Measurements from ENCODE around the gene FMOD. TPM values are rescaled to one million over a fixed set of nuclear protein-coding genes. Genes with fewer than 3 reads are reported as not detected.

Gene FMOD
- total and polyA plus RNA-seq, 4 donors, result 21.8 to 140 (median 81.7) TPM

DNA sequence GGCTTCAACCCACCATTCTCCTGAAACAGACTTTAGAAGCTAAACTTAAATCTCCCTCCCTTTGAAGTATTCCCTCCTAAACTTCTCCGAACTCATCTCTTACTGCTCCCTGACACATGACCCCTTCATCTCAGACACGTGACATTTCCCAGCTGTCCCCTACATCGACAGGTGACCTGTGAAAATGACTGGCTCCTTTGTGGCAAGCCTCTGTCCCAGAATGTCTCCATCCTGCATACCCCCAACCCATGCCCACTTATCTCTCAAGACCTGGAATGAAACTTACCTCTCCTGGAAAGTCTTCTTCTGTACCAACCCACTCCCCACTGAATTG lies 4.2 kb downstream of the FMOD start:
- Histone ChIP-seq H3K4me1 (ENCODE audit: control insufficient read depth, insufficient read depth, low read length) (peaks cover 23% of the 10 kb centered on the region), H3K27me3 (ENCODE audit: control insufficient read depth, insufficient read depth, low read length) (peaks cover 2% of the 10 kb centered on the region), H3K27ac (ENCODE audit: low read depth, low read length) (peak overlapping the region; percentile 8), H3K9me3 (ENCODE audit: control insufficient read depth, insufficient read depth, low read length) (no peaks in the 10 kb centered on the region), H3K4me3 (ENCODE audit: low read depth, low read length) (no peak overlapping the region), H3K36me3 (ENCODE audit: control insufficient read depth, insufficient read depth, low read length) (no peaks in the 10 kb centered on the region)
- 86% methylated on average over 3 of the region's 3 CpGs for WGBS (ENCODE audit: insufficient coverage)
- no peak for DNase-seq (ENCODE audit: low read depth in 4 of 6, low spot score in 6 of 6)

DNA sequence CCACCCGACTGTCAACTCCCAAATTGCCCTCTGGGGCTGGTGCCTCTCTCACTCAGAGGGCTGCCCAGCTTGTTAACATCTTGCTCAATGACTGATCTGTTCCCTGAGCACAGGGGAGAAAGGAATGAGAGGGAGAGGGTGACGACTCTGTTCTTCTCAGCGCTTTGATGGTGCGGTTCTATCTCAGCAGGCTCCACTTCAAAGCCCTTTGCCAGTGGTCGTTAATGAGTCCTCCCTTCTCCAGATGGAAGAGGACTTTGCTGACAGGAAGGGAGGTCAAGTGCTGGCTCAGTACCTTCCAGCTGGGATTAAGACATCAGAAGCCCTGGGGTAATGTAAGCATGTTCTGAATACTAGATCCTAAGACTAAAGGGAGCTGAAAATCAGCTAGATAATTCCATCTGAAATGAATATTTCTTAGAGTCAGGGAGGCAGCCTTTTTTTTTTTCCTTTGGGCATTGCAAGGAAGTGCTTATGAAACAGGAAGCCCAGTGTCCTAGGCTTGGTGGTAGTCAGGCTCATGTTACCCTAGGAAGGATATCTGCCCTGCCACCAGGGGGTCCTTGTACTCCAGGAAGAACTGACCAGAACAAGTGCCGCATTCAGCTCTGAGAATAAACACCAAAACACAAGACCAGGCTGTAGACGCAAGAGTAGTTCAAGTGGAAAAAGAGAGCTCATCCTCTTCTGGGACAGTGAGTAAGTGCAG lies 4.7 kb downstream of the FMOD start:
- peaks cover 2% of the 10 kb centered on the region for H3K27me3 ChIP-seq (ENCODE audit: control insufficient read depth, insufficient read depth, low read length)
- H3K36me3 ChIP-seq (ENCODE audit: control insufficient read depth, insufficient read depth, low read length), result no peaks in the 10 kb centered on the region
- peak in 1 of 6 donors; percentile 74 for DNase-seq (ENCODE audit: low read depth in 4 of 6, low spot score in 6 of 6)
- no peaks in the 10 kb centered on the region for H3K9me3 ChIP-seq (ENCODE audit: control insufficient read depth, insufficient read depth, low read length)
- H3K4me3 ChIP-seq (ENCODE audit: low read depth, low read length), result no peak overlapping the region
- WGBS (ENCODE audit: insufficient coverage), result 8% methylated on average over 2 of the region's 7 CpGs
- H3K4me1 ChIP-seq (ENCODE audit: control insufficient read depth, insufficient read depth, low read length), result peaks cover 22% of the 10 kb centered on the region
- H3K27ac ChIP-seq (ENCODE audit: low read depth, low read length), result peak overlapping the region; percentile 77

DNA sequence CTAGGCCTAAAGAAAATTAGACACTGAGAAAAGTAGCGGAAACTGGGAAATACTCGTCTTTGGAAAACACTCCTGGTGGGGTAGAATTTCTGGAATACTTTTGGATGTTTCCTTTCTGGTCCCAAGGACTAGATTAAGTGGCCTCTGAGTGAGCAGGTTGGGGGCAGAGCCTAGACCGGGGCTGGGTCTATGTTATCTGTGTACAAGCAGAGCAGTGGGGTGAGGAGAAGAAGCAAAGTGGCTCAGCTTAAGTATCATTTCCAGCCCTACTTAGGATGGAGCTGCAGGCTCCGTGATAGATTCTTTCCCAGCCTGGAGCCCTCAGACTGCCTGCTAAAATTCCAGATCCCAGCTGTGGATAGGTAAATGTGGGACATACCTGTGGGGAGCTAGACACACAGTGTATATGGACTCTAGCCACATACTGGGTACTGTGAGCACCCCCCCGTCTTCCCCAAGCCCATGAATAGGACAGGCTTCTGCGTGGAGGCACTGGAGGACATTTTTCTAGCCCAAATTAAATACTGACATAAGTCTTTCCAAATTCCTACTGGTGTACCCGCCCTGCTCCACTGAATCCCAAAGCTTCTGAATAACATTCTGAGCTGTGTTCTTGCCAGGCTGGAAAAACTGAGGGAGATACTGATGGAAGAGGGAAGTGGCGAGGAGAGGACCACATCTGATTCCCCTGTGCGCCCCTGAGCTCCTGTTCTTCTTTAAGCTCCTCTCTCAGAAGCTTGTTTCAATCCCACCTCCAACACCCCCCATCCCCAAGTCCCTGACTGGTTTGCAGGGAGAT lies 6.8 kb downstream of the FMOD start:
- no peak for DNase-seq (ENCODE audit: low read depth in 4 of 6, low spot score in 6 of 6)
- Histone ChIP-seq H3K9me3 (ENCODE audit: control insufficient read depth, insufficient read depth, low read length) (no peaks in the 10 kb centered on the region), H3K4me3 (ENCODE audit: low read depth, low read length) (no peak overlapping the region), H3K36me3 (ENCODE audit: control insufficient read depth, insufficient read depth, low read length) (no peaks in the 10 kb centered on the region), H3K4me1 (ENCODE audit: control insufficient read depth, insufficient read depth, low read length) (peaks cover 25% of the 10 kb centered on the region), H3K27ac (ENCODE audit: low read depth, low read length) (peak overlapping the region; percentile 12), H3K27me3 (ENCODE audit: control insufficient read depth, insufficient read depth, low read length) (peaks cover 4% of the 10 kb centered on the region)
- WGBS (ENCODE audit: insufficient coverage), result 85% methylated on average over 3 of the region's 9 CpGs

DNA sequence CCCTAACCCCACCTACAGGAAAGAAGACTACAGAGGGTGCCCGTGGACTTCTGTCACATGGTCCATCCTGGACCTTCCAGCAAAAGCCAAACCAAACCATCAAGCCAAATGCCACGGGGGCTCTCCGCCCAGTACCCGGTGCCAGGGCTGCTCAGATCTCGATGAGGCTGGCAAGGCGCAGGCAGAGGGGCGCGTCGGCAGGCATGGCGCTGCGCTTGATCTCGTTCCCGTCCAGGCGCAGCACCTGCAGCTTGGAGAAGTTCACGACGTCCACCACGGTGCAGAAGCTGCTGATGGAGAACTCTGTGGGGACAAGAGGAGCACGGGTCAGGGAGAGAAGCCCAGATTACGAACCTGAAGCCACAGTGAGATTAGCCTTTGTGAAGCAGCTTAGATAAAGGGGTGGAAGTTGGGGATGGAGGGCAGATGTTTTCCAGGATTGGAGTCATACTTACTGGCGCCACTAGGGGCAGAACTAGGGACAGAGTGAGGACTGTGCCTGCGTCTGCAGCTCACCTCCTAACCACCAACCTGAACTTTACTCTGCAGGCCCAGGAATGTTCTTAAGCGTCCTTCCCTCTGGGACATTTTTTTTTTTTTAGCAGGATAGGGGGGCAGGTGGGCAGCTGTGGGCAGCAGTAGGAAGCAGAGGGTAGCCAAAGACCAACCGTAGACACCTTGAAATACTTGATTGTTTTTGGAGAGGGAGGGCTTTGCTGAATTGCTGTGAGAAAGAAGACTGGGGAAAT lies 8.6 kb downstream of the FMOD start:
- 32% methylated on average over 17 of the region's 23 CpGs for WGBS (ENCODE audit: insufficient coverage)
- H3K27ac ChIP-seq (ENCODE audit: low read depth, low read length), result no peak overlapping the region
- no peak overlapping the region for H3K4me3 ChIP-seq (ENCODE audit: low read depth, low read length)
- DNase-seq (ENCODE audit: low read depth in 4 of 6, low spot score in 6 of 6), result peak in 2 of 6 donors; percentile 60 to 79
- no peaks in the 10 kb centered on the region for H3K9me3 ChIP-seq (ENCODE audit: control insufficient read depth, insufficient read depth, low read length)
- H3K27me3 ChIP-seq (ENCODE audit: control insufficient read depth, insufficient read depth, low read length), result peaks cover 2% of the 10 kb centered on the region
- H3K4me1 ChIP-seq (ENCODE audit: control insufficient read depth, insufficient read depth, low read length), result peaks cover 26% of the 10 kb centered on the region
- H3K36me3 ChIP-seq (ENCODE audit: control insufficient read depth, insufficient read depth, low read length), result no peaks in the 10 kb centered on the region

DNA sequence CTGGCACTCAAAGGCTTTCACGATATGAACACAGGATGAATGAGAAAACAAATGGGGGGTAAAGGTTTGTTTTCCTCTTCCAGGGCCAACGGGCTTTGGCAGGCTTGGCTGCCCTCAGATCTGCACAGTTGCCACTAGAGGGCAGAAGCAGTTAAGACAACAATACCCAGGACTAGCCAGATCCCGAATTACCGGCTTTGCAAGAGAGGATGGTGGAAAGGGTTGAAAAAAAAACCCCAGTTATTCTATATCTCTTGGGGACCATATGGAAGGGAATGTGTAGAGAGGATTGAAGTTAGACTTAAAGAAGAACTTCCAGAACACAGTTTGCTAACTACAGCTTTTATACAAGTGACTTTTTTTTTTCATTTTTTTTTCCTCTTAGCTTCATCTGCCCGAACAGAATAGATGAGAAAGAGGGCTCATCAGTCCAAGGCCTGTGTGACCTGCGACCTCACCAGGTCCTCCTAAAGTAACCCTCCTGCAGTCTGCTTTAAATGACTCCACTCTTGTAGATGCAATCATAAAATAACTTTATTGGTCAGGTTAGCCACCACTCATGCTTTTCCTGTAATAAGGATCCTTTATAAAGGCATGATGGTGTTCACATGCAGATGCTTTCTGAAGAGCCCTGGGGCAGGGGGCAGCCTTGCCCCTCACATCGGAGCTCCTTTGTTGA lies 10.7 kb downstream of the FMOD start:
- DNase-seq (ENCODE audit: low read depth in 4 of 6, low spot score in 6 of 6), result peak in 5 of 6 donors; percentile 70 to 97 (median 81)
- peak overlapping the region; percentile 64 for H3K27ac ChIP-seq (ENCODE audit: low read depth, low read length)
- peaks cover 26% of the 10 kb centered on the region for H3K4me1 ChIP-seq (ENCODE audit: control insufficient read depth, insufficient read depth, low read length)
- H3K36me3 ChIP-seq (ENCODE audit: control insufficient read depth, insufficient read depth, low read length), result no peaks in the 10 kb centered on the region
- no peak overlapping the region for H3K4me3 ChIP-seq (ENCODE audit: low read depth, low read length)
- H3K27me3 ChIP-seq (ENCODE audit: control insufficient read depth, insufficient read depth, low read length), result peaks cover 2% of the 10 kb centered on the region
- no peaks in the 10 kb centered on the region for H3K9me3 ChIP-seq (ENCODE audit: control insufficient read depth, insufficient read depth, low read length)
- 55% methylated on average over 2 of the region's 7 CpGs for WGBS (ENCODE audit: insufficient coverage)

DNA sequence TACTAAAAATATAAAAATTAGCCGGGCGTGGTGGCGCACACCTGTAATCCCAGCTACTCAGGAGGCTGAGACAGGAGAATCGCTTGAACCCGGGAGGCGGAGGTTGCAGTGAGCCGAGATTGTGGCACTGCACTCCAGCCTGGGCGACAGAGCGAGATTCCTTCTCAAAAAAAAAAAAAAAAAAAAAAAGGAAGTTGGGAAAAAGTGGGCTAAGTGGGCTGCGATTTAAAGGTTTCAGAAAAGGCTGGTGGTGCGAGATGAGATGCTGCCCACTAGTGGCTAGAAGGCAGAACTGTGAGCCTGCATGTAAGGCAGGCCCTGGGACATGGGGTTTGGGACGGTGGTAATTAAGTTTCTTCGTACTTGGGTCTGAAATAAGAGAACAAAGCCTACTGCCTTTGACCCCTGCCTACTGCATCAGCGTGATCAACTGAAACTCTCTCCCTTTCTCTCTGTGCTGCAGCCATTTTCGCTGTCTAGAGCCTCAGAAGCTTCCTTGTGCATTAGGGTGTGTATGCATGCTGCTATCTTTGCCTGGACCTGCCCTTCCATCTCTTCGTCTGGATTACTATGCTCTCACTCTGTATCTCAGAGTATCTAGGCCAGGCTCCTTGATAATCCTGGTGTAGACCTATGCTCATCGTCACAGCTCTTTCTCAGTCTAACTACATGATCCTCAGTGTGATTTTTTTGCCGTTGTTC lies 12.4 kb downstream of the FMOD start:
- peak in 2 of 6 donors; percentile 79 to 83 for DNase-seq (ENCODE audit: low read depth in 4 of 6, low spot score in 6 of 6)
- Histone ChIP-seq H3K27me3 (ENCODE audit: control insufficient read depth, insufficient read depth, low read length) (peaks cover 2% of the 10 kb centered on the region), H3K4me3 (ENCODE audit: low read depth, low read length) (no peak overlapping the region), H3K36me3 (ENCODE audit: control insufficient read depth, insufficient read depth, low read length) (no peaks in the 10 kb centered on the region), H3K27ac (ENCODE audit: low read depth, low read length) (no peak overlapping the region), H3K4me1 (ENCODE audit: control insufficient read depth, insufficient read depth, low read length) (peaks cover 26% of the 10 kb centered on the region), H3K9me3 (ENCODE audit: control insufficient read depth, insufficient read depth, low read length) (no peaks in the 10 kb centered on the region)
- WGBS (ENCODE audit: insufficient coverage), result 44% methylated on average over 9 of the region's 18 CpGs

DNA sequence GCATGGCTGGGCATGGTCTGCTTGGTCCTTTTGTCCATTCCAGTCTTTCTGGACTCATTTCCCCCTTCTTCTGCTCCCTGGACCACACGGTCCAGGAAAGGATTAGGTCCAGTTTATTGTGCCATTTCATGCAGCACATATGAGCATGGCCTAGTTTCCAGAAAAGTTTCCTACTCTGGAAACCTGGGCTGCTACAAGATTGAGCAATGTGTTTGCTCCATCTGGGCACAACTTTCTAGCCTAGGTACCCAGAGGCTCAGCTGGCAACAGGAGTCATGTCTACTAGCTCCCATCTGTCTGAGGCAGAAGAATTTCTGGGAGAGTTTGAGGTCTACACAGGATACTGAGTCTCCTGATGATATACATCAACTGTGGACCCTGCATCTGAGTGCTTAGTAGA lies 14.8 kb downstream of the FMOD start:
- WGBS (ENCODE audit: insufficient coverage), result 50% methylated on average over 1 of the region's 1 CpG

DNA sequence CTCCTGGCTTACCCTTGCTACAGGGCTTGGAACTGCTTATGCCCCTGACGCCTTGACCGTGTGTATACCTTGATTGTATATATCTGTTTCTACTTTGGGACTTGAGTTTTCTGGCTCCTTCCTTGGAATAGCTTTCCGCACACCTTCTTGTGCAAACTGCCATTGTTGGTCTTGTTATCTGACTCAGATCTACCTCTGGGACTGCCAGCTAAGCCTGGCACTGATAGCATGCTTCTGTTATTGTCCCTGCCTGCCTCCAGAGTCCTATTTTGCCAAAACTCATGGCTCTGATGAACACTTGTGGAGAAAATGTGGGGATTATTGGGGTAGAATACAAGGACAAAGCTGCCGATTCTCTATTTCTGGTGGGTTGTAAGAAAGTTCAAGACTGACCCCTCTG lies 15.4 kb downstream of the FMOD start:
- Histone ChIP-seq H3K9me3 (ENCODE audit: control insufficient read depth, insufficient read depth, low read length) (no peaks in the 10 kb centered on the region), H3K4me3 (ENCODE audit: low read depth, low read length) (no peak overlapping the region), H3K27me3 (ENCODE audit: control insufficient read depth, insufficient read depth, low read length) (peaks cover 2% of the 10 kb centered on the region), H3K4me1 (ENCODE audit: control insufficient read depth, insufficient read depth, low read length) (peaks cover 10% of the 10 kb centered on the region), H3K36me3 (ENCODE audit: control insufficient read depth, insufficient read depth, low read length) (no peaks in the 10 kb centered on the region), H3K27ac (ENCODE audit: low read depth, low read length) (no peak overlapping the region)
- WGBS (ENCODE audit: insufficient coverage), result 100% methylated on average over 1 of the region's 4 CpGs
- DNase-seq (ENCODE audit: low read depth in 4 of 6, low spot score in 6 of 6), result no peak

More for the DNA sequence above, 14.8 kb downstream of the FMOD start:
- Histone ChIP-seq H3K4me3 (ENCODE audit: low read depth, low read length) (no peak overlapping the region), H3K27ac (ENCODE audit: low read depth, low read length) (no peak overlapping the region), H3K27me3 (ENCODE audit: control insufficient read depth, insufficient read depth, low read length) (peaks cover 2% of the 10 kb centered on the region), H3K4me1 (ENCODE audit: control insufficient read depth, insufficient read depth, low read length) (peaks cover 16% of the 10 kb centered on the region), H3K36me3 (ENCODE audit: control insufficient read depth, insufficient read depth, low read length) (no peaks in the 10 kb centered on the region), H3K9me3 (ENCODE audit: control insufficient read depth, insufficient read depth, low read length) (no peaks in the 10 kb centered on the region)
- no peak for DNase-seq (ENCODE audit: low read depth in 4 of 6, low spot score in 6 of 6)

DNA sequence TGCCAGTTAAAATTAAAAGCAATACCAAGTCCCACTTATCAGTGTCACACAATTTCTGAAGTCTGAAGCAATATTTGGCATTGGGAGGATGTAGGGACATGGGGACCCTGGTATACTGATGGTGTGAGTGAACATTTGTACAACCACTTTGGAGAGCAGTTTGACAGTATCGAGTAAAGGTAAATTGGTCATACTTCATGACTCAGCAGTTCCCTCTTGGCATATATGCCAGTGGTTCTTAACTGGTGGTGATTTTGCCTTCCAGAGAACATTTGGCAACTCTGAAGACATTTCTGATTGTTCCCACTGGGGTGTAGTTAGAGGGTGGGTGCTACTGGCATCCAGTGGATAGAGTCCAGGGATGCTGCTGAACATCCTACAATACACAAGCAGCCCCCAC lies 19.7 kb downstream of the FMOD start:
- no peak for DNase-seq (ENCODE audit: low read depth in 4 of 6, low spot score in 6 of 6)
- no peaks in the 10 kb centered on the region for H3K36me3 ChIP-seq (ENCODE audit: control insufficient read depth, insufficient read depth, low read length)
- no peak overlapping the region for H3K27ac ChIP-seq (ENCODE audit: low read depth, low read length)
- no peaks in the 10 kb centered on the region for H3K27me3 ChIP-seq (ENCODE audit: control insufficient read depth, insufficient read depth, low read length)
- peaks cover 15% of the 10 kb centered on the region for H3K4me1 ChIP-seq (ENCODE audit: control insufficient read depth, insufficient read depth, low read length)
- H3K9me3 ChIP-seq (ENCODE audit: control insufficient read depth, insufficient read depth, low read length), result no peaks in the 10 kb centered on the region
- H3K4me3 ChIP-seq (ENCODE audit: low read depth, low read length), result no peak overlapping the region
- WGBS (ENCODE audit: insufficient coverage), result 100% methylated on average over 1 of the region's 1 CpG
